Activated T-cell treated with anti-CD3 and anti-CD28 coated beads for 4 hours (primary cell): ENCODE results near the gene NBAS.

ENCODE experiments used
- DNase-seq: peaks from one replicate; pipeline ENCODE4 v3.0.0-alpha.2; 2020

NBAS gene

GRCh38 chr2:15187702-15188101 is 373.4 kb downstream of the NBAS start:
- DNase-seq: no peak

DNA sequence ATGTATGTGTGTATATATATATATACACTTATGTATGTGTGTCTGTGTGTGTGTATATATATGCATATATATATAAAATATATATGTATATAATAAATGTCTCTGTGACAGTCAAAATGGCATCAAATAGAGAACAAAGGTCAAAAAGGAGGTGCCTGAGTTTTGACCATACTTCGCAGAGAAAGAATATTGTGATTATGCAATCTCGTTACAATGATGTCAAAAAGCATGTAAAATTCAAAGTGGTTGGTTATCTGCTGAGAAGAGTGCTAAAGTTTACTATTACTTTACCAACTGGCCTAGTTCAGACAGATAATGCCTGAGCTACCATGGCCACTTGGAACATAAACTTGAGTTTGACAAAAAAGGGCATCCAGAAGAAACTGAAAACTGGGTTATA is 375.0 kb downstream of the NBAS start:
- DNase-seq: no peak

DNA sequence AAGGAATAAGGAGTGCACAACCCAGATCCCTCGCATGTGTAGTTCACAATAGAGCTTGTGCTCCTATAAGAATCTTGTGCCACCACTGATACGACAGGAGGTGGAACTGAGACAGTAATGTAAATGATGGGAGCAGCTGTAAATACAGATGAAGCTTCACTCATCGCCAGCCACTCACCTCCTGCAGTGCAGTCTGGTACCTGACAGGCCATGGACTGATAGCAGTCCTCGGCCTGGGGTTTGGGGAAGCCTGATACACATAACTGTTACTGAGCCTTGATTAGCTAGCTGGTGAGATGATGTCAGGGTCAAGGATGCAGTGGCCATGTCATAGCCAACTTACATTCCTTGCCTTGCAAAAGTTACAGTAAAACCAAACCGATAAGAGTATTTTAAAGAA is 376.6 kb downstream of the NBAS start:
- DNase-seq: no peak

GRCh38 chr2:15182275-15182674 is 378.9 kb downstream of the NBAS start:
- DNase-seq: no peak

- DNase-seq: no peak
Observed at GRCh38 chr2:15181092-15181745, 379.9 kb downstream of the NBAS start.

GRCh38 chr2:15180379-15180778 is 380.8 kb downstream of the NBAS start:
- no peak for DNase-seq

DNA sequence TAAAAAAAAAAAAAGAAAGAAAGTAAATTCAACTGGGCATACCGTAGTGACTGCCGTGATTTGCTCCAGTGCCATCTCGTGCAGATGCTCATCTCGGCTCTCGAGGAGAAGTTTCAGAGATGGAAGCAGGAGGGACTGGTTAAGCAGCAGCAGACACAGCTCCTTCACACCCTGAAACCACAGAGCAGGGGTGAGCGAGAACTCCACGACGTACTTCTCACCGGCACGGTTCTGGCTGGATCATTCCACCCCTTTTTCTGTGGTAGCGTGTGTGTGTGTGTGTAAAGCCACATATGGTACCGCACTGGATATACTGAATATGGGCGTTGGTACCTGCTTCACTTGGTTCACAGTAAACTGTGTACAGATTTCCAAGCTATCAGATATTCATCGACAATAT is 382.2 kb downstream of the NBAS start:
- DNase-seq: no peak

GRCh38 chr2:15177103-15177502 is 384.0 kb downstream of the NBAS start:
- peak; percentile 40 for DNase-seq

- no peak for DNase-seq
Observed at GRCh38 chr2:15176604-15177003, 384.5 kb downstream of the NBAS start.

DNA sequence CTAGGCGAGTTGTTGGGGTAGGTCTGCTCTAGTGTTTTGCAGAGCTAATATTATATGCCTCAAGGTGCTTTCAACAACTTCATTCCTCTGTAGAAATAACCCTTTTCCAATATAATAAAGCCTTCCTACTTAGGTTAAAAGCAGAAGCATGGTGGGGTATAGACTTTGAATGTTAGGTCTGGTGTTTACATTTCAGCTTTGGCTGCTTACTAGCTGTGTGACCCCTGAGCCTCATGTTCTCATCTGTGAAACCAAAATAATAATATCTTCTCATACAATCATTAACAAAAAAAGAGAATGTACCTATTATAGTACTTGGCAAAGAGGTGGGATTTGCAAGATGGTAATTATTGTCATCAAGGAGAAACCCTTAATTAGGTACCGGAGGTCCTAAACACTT is 386.6 kb downstream of the NBAS start:
- no peak for DNase-seq

DNA sequence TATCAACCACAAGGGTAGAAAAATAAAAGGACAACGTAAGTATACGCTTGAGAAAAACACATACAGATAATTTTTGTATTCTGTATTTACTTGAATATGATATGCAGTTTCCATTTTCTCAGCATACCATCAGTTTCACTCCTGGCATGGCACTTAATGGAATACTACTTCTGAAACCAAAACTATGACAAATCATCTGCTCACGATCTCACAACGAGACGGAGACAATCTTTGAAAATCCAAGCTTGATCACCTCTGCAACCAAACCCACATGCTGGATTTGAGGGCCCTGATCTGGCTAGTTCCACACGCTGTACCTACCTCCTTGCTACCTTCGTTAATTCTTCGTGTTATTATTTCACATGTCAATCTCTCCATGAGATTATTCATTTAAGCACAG is 387.6 kb downstream of the NBAS start:
- DNase-seq: no peak

- DNase-seq: no peak
Observed at GRCh38 chr2:15172825-15173224, 388.3 kb downstream of the NBAS start.

DNA sequence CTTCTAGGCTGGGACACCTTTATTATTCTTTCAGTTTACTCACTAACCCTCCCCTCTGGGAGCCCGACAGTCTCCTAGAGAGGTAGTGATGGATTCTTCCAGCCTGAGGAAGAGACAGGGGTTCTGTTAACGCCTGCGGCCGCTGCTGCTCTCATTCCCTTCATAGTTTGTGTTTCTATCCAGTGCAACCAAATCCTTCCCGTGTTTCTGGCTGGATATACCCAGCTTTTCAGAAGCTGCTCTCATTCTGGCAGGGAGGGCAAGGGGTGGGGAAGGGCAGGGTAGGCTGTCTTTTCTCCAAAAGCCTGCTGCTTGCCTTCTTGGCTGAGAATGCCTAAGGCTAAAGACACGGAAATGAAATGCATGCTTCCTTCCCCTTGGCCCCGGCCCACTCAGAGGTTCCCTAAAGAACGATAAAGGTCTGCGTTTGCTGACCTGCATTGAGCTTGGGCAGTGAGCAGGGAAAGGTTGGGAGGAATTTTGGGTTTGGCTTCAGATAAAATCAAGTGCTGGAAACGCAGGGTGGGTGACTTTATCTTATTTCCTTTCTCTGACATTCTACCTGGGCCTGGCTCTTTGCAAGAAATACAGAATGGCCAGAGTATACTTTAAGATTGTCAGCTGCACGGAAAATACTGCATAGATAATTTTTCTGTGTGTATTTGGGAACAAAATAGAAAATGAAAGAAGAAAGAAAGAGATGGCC is 390.9 kb downstream of the NBAS start:
- no peak for DNase-seq

DNA sequence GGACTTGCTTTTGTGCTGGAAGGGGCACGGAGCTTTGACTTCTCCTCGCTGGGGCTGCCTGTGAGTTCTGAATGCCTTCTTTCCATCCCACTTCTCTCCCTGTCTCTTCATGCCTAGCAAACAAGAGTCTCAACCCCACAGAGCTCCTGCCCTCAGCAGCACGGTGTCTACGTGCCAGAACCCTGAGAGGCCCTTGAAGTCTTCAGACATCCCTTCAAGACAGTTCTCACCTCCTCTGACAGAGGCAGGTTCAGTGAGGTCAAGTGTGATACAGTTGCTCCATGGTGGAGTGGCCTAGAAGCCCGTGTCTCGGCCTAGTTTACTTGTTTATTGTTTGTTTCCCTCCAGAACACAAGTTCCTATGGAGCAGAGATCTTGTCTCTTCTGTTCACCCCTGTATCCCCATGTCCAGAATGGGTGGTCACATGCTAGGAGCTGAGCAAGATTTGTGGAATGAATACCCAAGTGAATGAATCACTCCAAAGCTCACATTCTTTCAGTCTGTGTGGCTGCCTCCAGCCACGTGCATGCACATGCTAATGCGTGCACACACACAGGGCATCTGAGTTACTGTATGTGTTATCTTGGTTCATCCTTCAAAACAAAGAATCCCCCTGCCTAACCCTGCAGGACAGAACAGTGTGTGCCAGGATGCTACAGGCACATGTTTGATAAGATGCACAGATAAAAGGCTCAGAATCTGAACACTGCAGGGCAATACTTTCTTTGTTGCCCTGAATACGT is 391.6 kb downstream of the NBAS start:
- no peak for DNase-seq

GRCh38 chr2:15168116-15168515 is 393.0 kb downstream of the NBAS start:
- no peak for DNase-seq

GRCh38 chr2:15166878-15167277 is 394.3 kb downstream of the NBAS start:
- DNase-seq: no peak

DNA sequence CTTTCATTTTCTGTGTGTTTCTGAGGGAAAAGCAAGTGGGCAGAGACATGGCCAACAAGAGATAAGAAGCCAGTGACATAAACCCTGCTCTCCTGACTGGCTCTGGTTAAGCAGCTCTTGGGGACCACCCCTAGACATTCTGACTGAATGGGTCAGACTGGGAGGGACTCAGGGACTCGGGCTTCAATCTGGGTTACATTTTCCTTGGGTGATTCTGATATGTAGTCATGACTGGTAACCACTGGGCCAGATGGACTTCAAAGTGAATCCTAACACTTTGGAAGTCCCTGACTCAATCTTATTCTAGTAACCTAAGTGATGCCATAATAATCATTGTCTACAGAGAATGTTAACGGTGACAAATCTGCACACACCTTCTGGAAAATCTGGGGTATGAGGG is 397.8 kb downstream of the NBAS start:
- DNase-seq: no peak

DNA sequence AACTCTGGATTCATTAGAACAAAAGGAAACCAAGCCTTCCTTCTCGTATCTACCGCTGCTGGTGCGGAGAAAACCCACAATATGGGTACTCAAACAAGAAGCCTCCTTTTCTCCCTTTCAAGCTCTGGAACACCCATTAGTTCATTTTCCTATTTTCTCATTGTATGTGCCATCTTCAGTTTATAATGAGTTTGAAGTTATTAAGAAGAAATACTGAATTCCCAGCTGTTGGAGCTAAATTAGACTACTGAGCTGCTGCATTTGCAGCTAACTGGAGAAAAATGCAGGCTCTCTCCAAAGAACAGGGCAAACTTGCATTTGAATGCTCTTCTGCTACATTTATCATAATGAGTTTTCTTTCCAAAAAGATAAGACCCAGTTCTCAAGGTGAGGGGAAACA is 398.5 kb downstream of the NBAS start:
- no peak for DNase-seq

DNA sequence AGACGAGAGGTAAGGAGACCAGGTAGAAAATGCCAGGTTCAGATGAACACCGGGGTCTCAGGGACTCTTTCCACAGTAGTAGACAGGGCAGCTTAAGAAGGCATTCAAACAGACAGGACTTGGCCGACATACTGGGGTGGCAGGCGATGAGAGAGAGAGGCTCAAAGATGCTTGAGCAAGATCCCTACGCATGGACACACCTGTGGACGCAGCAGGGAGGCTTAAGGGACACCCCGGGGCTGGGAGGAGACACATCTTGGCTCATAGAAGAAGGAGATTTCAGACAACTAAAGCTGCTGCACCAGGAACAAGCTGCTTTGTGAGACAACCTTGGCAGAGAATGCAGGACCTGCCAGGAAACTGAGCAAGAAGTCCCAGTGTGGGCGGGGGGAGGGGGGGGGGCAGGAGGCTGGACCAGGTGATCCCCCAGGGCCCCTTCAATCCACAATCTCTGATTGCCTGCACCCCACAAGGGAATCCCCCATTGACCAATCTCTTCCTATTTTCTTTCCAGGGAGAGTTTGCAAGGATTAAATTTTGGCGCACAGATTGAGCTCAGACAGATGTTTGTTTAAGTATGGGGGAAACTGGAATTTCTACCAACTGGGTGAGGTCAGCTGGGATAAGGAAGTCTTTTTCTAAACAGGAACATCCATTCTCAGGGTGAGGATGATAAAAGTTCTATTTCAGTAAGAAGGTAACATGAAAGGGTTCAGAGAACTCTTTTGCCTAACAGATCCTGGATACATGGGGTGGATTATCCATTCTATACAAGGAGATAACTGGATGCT is 400.7 kb downstream of the NBAS start:
- no peak for DNase-seq

GRCh38 chr2:15159751-15160177 is 401.4 kb downstream of the NBAS start:
- DNase-seq: no peak

DNA sequence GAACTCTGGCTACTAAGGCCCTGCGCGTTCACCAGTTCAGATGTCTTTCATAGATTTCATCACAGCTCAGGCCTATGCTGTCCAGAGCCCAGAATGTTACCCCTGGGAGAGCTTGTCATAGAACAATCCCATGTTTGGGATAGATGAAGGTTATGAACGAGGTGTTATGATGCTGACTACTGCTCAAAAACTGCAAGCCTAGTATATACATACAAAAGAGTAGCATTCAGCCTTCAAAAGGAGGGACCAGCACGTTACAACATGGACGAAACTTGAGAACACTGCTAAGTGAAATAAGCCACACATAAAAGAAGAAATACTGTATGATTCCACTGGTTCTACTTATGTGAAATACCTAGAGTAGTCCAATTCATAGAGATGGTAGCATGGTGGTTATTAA is 401.9 kb downstream of the NBAS start:
- DNase-seq: no peak

- DNase-seq: no peak
Observed at GRCh38 chr2:15158532-15158931, 402.6 kb downstream of the NBAS start.

DNA sequence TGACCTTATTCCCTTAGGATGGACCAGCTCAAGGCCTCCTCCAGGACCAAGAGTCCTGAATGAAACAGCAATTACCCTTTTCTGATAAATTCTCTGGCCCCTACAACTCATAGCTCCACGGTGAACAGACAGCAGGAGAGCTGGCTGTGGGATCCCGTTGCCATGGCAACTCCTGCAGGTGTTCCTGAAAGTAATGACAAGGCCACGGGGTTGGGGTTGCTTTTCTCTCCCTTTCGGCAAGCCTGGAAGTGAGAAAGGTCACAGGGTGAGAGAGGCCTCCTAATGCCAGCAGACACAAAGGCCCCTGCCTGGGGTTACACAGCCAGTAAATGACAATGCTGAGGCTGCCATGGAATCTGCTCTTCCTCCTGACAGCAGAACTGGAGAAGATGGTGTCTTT is 403.0 kb downstream of the NBAS start:
- DNase-seq: no peak
